Measurements from ENCODE around the gene OR2AJ1. TPM values are rescaled to one million over a fixed set of nuclear protein-coding genes. Genes with fewer than 3 reads are reported as not detected.
A peak's percentile ranks its signal among the peaks of the same experiment; 100 is the strongest.
"Not testable (repeated sequence)": the region's sequence is repeated elsewhere in the genome, so short reads cannot be mapped to it uniquely, and the experiment has no call there.

The OR2AJ1 gene
- total and polyA plus RNA-seq, 3 donors from 2014 or later, result 0.31 TPM; not detected in 2

DNA sequence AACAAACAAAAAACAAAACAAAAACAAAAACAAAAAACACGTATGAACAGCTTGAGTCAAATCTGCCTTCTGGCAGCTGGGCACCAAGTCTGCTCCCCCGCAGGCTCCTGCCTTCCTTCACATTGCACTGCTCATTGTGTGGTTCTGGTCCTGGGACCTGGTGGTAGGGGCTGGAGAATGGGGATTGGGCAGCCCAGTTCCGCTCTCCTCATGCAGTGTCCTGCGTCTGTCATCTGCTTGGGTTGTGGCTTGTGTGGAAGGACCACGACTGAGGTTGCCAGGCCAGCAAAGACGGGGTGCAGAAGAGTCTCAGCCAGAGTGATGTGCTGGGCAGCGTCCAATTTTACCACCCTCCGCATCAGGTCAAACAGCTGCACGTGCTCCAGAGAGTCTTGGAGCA is 11.1 kb downstream of the OR2AJ1 start:
- Histone ChIP-seq H3K4me1 (no peaks in the 10 kb centered on the region), H3K4me3 (peak overlapping the region in 1 of 2 donors; percentile 45), H3K27ac (no peak overlapping the region), H3K9me3 (no peaks in the 10 kb centered on the region), H3K36me3 (ENCODE audit: low read depth, missing control alignments) (no peaks in the 10 kb centered on the region), H3K27me3 (no peaks in the 10 kb centered on the region)
- DNase-seq, result no peak
- intact Hi-C loops (cut with DNase I; ENCODE audit: low total_unique reads), result no loop called here
- TF ChIP-seq, protein P1, sequence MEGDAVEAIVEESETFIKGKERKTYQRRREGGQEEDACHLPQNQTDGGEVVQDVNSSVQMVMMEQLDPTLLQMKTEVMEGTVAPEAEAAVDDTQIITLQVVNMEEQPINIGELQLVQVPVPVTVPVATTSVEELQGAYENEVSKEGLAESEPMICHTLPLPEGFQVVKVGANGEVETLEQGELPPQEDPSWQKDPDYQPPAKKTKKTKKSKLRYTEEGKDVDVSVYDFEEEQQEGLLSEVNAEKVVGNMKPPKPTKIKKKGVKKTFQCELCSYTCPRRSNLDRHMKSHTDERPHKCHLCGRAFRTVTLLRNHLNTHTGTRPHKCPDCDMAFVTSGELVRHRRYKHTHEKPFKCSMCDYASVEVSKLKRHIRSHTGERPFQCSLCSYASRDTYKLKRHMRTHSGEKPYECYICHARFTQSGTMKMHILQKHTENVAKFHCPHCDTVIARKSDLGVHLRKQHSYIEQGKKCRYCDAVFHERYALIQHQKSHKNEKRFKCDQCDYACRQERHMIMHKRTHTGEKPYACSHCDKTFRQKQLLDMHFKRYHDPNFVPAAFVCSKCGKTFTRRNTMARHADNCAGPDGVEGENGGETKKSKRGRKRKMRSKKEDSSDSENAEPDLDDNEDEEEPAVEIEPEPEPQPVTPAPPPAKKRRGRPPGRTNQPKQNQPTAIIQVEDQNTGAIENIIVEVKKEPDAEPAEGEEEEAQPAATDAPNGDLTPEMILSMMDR (IDR thresholded peaks at IDR 0.05), result no peak
- no peak for TF ChIP-seq POLR2A (IDR thresholded peaks at IDR 0.05)
- WGBS, 2 donors, result 77 to 89% methylated on average over 5 to 9 of the region's 9 CpGs

DNA sequence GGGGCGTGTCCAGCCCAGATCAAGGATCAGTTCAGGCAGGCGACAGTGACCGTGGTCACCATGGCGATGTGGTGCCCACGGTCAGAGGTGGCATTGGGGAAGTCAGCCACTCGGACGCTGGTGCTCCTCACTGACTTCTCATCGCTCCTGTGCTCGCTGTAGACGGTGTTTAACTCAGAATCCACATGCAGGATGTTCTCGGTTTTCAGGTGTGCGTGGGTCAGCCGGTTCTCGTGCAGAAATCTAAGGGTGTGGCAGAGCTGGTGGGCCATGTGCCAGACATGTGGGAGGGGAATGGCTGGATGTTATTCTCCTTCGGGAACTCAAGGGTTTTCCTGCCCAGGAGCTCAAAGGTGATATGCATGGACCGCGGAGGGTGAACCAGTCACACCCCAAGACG is 11.7 kb downstream of the OR2AJ1 start:
- no peaks in the 10 kb centered on the region for H3K27me3 ChIP-seq
- H3K4me3 ChIP-seq, result peak overlapping the region; percentile 45 to 49
- no peak for DNase-seq
- H3K27ac ChIP-seq, result no peak overlapping the region
- intact Hi-C loops (cut with DNase I; ENCODE audit: low total_unique reads), result no loop called here
- TF ChIP-seq POLR2A (IDR thresholded peaks at IDR 0.05), result no peak
- TF ChIP-seq, protein P1 (IDR thresholded peaks at IDR 0.05), result no peak
- no peaks in the 10 kb centered on the region for H3K36me3 ChIP-seq (ENCODE audit: low read depth, missing control alignments)
- H3K9me3 ChIP-seq, result no peaks in the 10 kb centered on the region
- WGBS, 2 donors, result 73 to 77% methylated on average over 18 of the region's 18 CpGs
- no peaks in the 10 kb centered on the region for H3K4me1 ChIP-seq

DNA sequence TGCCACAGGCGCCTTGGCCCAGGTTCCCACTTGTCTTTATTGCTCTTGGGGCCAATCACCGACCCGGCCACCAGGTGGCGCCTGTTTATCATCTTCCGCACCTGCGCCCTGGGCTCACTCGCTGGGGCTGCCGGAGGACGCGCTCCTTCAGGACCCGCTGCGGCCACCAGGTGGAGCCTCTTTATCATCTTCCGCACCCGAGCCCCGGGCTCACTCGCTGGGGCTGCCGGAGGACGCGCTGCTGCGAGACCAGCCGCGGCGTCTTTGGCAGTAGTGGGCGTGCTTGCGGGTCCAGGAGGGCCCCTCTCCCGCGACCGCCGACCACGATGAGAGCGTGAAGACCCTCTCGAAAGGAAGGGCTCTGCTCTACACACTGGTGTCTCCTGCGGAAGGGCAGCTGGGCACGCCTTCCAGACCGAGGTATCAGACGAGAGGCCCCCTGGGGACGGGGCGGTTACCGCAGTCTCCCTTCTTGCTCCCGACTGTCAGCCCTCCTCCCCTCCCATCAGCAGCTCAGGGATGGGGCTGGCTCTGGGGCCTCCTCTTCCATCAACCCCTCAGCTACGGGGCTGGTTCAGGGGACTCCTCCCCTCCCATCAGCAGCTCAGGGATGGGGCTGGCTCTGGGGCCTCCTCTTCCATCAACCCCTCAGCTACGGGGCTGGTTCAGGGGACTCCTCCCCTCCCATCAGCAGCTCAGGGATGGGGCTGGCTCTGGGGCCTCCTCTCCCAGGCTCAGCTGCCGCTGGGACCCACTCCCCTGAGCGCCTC is 12.5 kb downstream of the OR2AJ1 start:
- peak overlapping the region; percentile 45 to 49 for H3K4me3 ChIP-seq
- H3K36me3 ChIP-seq (ENCODE audit: low read depth, missing control alignments); H3K27ac ChIP-seq; intact Hi-C loops (cut with DNase I; ENCODE audit: low total_unique reads); H3K27me3 ChIP-seq; H3K4me1 ChIP-seq; H3K9me3 ChIP-seq: not testable (repeated sequence)
- TF ChIP-seq, protein P1 (IDR thresholded peaks at IDR 0.05), result peak; percentile 86 to 96 (median 93)
- peak; percentile 96 for DNase-seq
- 3 to 19% methylated on average over 24 to 44 of the region's 44 CpGs for WGBS, 2 donors

GRCh38 chr1:247942624-247943023 is 17.9 kb downstream of the OR2AJ1 start:
- H3K9me3 ChIP-seq, result no peaks in the 10 kb centered on the region
- DNase-seq, result no peak
- H3K27me3 ChIP-seq, result no peaks in the 10 kb centered on the region
- H3K27ac ChIP-seq, result no peak overlapping the region
- H3K4me3 ChIP-seq, result no peak overlapping the region
- TF ChIP-seq POLR2A (IDR thresholded peaks at IDR 0.05), result no peak
- TF ChIP-seq, protein P1 (IDR thresholded peaks at IDR 0.05), result no peak
- no peaks in the 10 kb centered on the region for H3K36me3 ChIP-seq (ENCODE audit: low read depth, missing control alignments)
- H3K4me1 ChIP-seq, result no peaks in the 10 kb centered on the region
- intact Hi-C loops (cut with DNase I; ENCODE audit: low total_unique reads), result no loop called here
- 88 to 89% methylated on average over 6 of the region's 6 CpGs for WGBS, 2 donors

DNA sequence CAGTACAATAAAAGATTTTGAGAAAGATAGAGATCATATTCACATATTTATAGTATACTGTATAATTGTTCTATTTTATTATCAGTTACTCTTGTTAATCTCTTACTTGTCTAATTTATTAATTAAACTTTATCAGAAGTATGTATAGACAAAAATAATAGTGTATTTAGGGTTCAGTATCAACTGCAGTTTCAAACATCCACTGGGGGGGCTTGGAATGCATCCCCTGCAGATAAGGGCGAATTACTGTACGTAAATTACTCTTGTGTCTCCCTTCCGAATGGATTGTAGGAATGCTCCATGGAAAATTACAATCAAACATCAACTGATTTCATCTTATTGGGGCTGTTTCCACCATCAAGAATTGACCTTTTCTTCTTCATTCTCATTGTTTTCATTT is 23.9 kb downstream of the OR2AJ1 start, which contains the start of gene OR2L8:
Gene OR2L8 (plus strand): TSS at position 301 of the 400 bp plus-strand sequence. CDS start 0 bp downstream, at position 301.
- Histone ChIP-seq H3K27me3 (no peaks in the 10 kb centered on the region), H3K27ac (no peak within 1 kb of the TSS), H3K36me3 (ENCODE audit: low read depth, missing control alignments) (no peaks in the 10 kb centered on the region), H3K4me3 (no peak within 1 kb of the TSS), H3K9me3 (no peaks in the 10 kb centered on the region), H3K4me1 (no peaks in the 10 kb centered on the region)
- intact Hi-C loops (cut with DNase I; ENCODE audit: low total_unique reads), result no loop called here
- TF ChIP-seq, protein P1 (IDR thresholded peaks at IDR 0.05), result no peak
- TF ChIP-seq POLR2A (IDR thresholded peaks at IDR 0.05), result no peak
- DNase-seq, result no peak
- WGBS, 2 donors, result 85 to 90% methylated on average over 3 of the region's 3 CpGs
